Kidney (tissue), 14 donors: ENCODE data around the gene TMEM40. TPM values are rescaled to one million over a fixed set of nuclear protein-coding genes. Genes with fewer than 3 reads are reported as not detected.

Source experiments
- DNase-seq, 5 donors: peaks; one replicate each; pipeline ENCODE4 v3.0.0-alpha.2; 2013 to 2020
- FAIRE-seq: peaks from 2 replicates; lab custom pipeline; 2012; peaks lifted over from hg19 to GRCh38; lab: Jason Lieb, UNC
- H3K27ac ChIP-seq, 2 donors: one replicate each; pipeline ENCODE4 v1.7.0; 2013; ENCODE audit warnings: low read depth in 2 of 2, low read length in 2 of 2, inconsistent platforms in 1 of 2
- H3K27me3 ChIP-seq: one replicate; pipeline ENCODE4 v1.7.1; 2013; ENCODE audit warnings: low read length, inconsistent platforms; ENCODE audit not compliant: control insufficient read depth, insufficient read depth
- H3K36me3 ChIP-seq, 3 donors: one replicate each; pipeline versions ENCODE4 v1.7.0 to v1.7.1; 2013; ENCODE audit warnings: low read length in 3 of 3, control low read depth in 1 of 3, inconsistent platforms in 1 of 3; ENCODE audit not compliant: insufficient read depth in 3 of 3, control insufficient read depth in 2 of 3
- H3K4me1 ChIP-seq, 3 donors: one replicate each; pipeline versions ENCODE4 v1.7.0 to v1.7.1; 2013; ENCODE audit warnings: low read length in 3 of 3, inconsistent platforms in 1 of 3, low read depth in 1 of 3; ENCODE audit not compliant: control insufficient read depth in 2 of 3, insufficient read depth in 2 of 3
- H3K4me3 ChIP-seq, 3 donors: one replicate each; pipeline versions ENCODE4 v1.7.0 to v1.8.1; 2013; ENCODE audit warnings: low read length in 3 of 3, control low read depth in 1 of 3, inconsistent platforms in 1 of 3
- H3K9ac ChIP-seq, 3 donors: one replicate each; pipeline versions ENCODE4 v1.7.0 to v1.7.1; 2013; ENCODE audit warnings: low read length in 3 of 3, control low read depth in 1 of 3, inconsistent platforms in 1 of 3
- H3K9me3 ChIP-seq, 3 donors: one replicate each; pipeline versions ENCODE4 v1.7.0 to v1.7.1; 2013; ENCODE audit warnings: low read length in 3 of 3, control low read depth in 1 of 3, inconsistent platforms in 1 of 3; ENCODE audit not compliant: control insufficient read depth in 2 of 3, insufficient read depth in 1 of 3
- CTCF ChIP-seq: IDR thresholded peaks from 3 replicates; pipeline ENCODE4 v1.5.1; 2012; ENCODE audit warnings: mild to moderate bottlenecking, moderate library complexity, borderline replicate concordance; ENCODE audit not compliant: insufficient read depth; ENCODE audit errors: extremely low read depth
- intact Hi-C: fragments of 100-400 bp; cut with DNase I; formaldehyde crosslinking; loops from one replicate; pipeline ENCODE4 v1.11.1; 2022
- polyA plus RNA-seq: library from polyadenylated mRNA; stranded (reverse); fragments of 350-450 nt; fragmentation: Illumina TruSeq; extraction: RNeasy Lipid Tissue Mini Kit (QIAGEN cat#74804); gene quantifications from one replicate; pipeline ENCODE4 v1.2.3, GENCODE V29; 2014; ENCODE audit warnings: low read depth, low replicate concordance; ENCODE audit not compliant: insufficient read depth
- total RNA-seq: library from RNA; stranded (reverse); fragmentation: NEBNext Ultra II Directional; extraction: Animal tissue kit (Norgen Biotek cat#: 25700); gene quantifications from one replicate; pipeline ENCODE4 v1.2.1, GENCODE V29; 2021
- donor health status: control.
- donor health status: control.
- donor health status: control.
- donor health status: control.
- donor health status: control.
- donor health status: DM: yes; HTN: yes; CAD: no.
- donor health status: Normal renal cell carcinoma (clear cell type).

Gene TMEM40
- total and polyA plus RNA-seq, 2 donors from 2014 or later, result 0.52 TPM; not detected in 1

DNA sequence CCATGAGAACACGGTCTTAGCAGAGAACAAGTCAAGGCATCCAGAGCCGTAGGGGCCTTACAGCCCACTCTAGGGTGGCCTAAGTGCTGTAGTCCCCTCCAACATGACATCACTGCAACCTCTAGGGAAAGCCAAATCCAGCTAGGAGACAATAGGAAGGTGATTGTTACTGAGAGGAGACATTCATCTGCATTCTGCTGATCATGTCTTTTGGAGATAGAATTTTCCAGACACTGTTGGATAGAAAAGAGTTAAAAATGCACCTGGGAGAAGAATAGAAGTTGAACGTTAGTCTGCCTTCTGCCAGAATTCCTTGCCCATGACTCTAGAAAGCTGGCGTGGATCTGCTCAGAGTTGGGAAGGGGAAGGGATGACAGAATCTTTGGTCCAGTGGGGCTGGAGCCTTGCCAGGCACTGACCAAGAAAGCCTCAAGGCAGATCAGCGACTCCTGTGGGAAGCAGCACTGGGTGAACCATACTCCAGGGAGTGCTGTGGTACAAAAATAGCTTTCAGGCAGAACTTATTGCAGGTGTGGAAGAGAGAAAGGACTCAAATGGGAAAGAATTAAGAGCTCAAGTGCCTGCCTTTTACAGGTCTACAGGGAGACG is 50.4 kb downstream of the TMEM40 start:
- TF ChIP-seq CTCF, result no peak
- H3K27me3 ChIP-seq, result no peaks in the 10 kb centered on the region
- no peaks in the 10 kb centered on the region for H3K4me1 ChIP-seq
- no peaks in the 10 kb centered on the region for H3K36me3 ChIP-seq
- H3K9ac ChIP-seq, result no peak overlapping the region
- no peak overlapping the region for H3K4me3 ChIP-seq
- no peaks in the 10 kb centered on the region for H3K9me3 ChIP-seq
- intact Hi-C loops, result no loop called here
- no peak overlapping the region for H3K27ac ChIP-seq
- DNase-seq (no peak), FAIRE-seq (no peak)

DNA sequence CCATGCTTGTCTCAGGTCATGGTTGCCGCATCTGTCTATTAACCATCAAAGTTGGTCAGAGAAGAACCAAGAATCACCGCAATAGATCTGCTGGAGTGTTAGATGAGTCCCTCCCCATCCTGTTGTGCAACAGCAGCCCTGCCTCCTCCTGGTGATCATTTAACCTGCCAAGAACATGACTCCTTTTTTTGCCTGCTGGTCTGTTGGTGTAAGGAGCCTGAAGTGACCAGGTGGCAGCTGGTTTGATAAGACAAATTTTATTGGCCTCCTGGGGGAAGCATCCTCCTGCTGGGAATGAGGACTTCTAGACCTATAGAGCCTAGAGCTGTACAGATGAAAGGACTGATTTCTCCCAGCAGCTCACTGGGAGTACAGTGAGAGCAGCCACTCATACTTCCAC is 51.6 kb downstream of the TMEM40 start:
- no peak overlapping the region for H3K27ac ChIP-seq
- FAIRE-seq, result no peak
- H3K9me3 ChIP-seq, result no peaks in the 10 kb centered on the region
- no peak for DNase-seq
- TF ChIP-seq CTCF, result no peak
- no peaks in the 10 kb centered on the region for H3K4me1 ChIP-seq
- no peak overlapping the region for H3K9ac ChIP-seq
- H3K36me3 ChIP-seq, result no peaks in the 10 kb centered on the region
- intact Hi-C loops, result no loop called here
- H3K27me3 ChIP-seq, result no peaks in the 10 kb centered on the region
- H3K4me3 ChIP-seq, result no peak overlapping the region

DNA sequence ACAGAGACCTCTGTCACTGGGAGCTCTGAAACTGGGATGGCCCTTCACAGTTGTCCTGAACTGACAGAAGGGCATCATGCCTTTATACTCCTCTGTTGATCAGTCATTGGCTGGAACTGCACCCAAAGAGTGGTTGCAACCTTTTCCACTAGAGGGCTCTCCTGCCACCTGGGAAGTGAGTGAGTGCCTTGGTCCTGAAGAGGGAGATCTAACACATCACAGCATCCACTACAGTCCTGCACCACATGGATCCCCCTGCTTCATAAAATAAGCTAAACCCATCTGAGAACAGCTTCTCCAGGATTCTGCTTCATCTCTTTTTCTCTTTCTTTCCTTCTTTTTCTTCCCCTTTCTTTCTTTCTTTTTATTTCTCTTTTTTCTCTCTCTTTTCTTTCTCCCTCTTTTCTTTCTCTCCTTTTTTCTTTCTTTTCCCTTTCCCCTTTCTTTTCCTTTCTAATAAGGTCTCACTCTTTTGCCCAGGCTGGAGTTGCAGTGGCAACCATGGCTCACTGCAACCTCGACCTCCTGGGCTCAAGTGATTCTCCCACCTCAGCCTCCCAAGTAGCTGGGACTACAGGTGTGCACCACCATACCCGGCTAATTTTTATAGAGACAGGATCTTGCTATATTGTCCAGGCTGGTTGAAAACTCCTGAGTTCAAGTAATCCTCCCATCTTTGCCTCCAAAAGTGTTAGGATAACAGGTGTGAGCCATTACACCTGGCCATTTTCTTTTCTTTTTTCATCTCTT is 52.4 kb downstream of the TMEM40 start:
- no peak overlapping the region for H3K4me3 ChIP-seq
- FAIRE-seq (no peak), DNase-seq (peak in 3 of 5 donors; percentile 47 to 65 (median 50))
- no peaks in the 10 kb centered on the region for H3K4me1 ChIP-seq
- no peaks in the 10 kb centered on the region for H3K27me3 ChIP-seq
- peak; percentile 58 for TF ChIP-seq CTCF
- no peak overlapping the region for H3K9ac ChIP-seq
- H3K36me3 ChIP-seq, result no peaks in the 10 kb centered on the region
- no peak overlapping the region for H3K27ac ChIP-seq
- intact Hi-C loops, result no loop called here
- H3K9me3 ChIP-seq, result no peaks in the 10 kb centered on the region
